Tibial artery (tissue), 4 donors: ENCODE measurements around the gene ARHGEF3.
"Not testable (repeated sequence)": the region's sequence is repeated elsewhere in the genome, so short reads cannot be mapped to it uniquely, and the experiment has no call there.

Source experiments
- DNase-seq, 2 donors: peaks; one replicate each; pipeline ENCODE4 v3.0.0-alpha.2; 2019
- H3K27ac ChIP-seq, 2 donors: fragments of 200-600 bp; sonication (generic) in 1 of 2; 1 replicate in 1 of 2; 2 replicates in 1 of 2; pipeline ENCODE4 v1.5.1; 2018 to 2019; ENCODE audit warnings: mild to moderate bottlenecking in 1 of 2
- H3K27me3 ChIP-seq, 2 donors: fragments of 200-600 bp; sonication (generic) in 1 of 2; one replicate each; pipeline versions ENCODE4 v1.5.1 to v1.6.0; 2016 to 2019
- H3K36me3 ChIP-seq, 3 donors: fragments of 200-600 bp; sonication (generic) in 2 of 3; one replicate each; pipeline ENCODE4 v1.5.1; 2016 to 2019; ENCODE audit warnings: mild to moderate bottlenecking in 2 of 3
- H3K4me1 ChIP-seq, 4 donors: fragments of 200-600 bp; sonication (generic) in 2 of 4; 1 replicate in 3 of 4; 2 replicates in 1 of 4; pipeline ENCODE4 v1.5.1; 2016 to 2019
- H3K4me3 ChIP-seq, 2 donors: fragments of 200-600 bp; sonication (generic) in 1 of 2; 1 replicate in 1 of 2; 2 replicates in 1 of 2; pipeline ENCODE4 v1.5.1; 2018 to 2019; ENCODE audit warnings: mild to moderate bottlenecking in 2 of 2
- H3K9me3 ChIP-seq, 3 donors: fragments of 200-600 bp; sonication (generic) in 1 of 3; one replicate each; pipeline ENCODE4 v1.5.1; 2016 to 2019
- intact Hi-C: fragments of 100-400 bp; cut with DNase I; formaldehyde crosslinking; loops from one replicate; pipeline ENCODE4 v1.15.0; 2023; ENCODE audit warnings: low total_unique reads
- TF ChIP-seq, protein P1 (sequence below), 2 experiments: fragments of 200-600 bp in 1 of 2; fragments of 450-650 bp in 1 of 2; IDR thresholded peaks; one replicate each; pipeline ENCODE4 v1.5.1; 2017 to 2019; ENCODE audit warnings: antibody characterized with exemption in 2 of 2, mild to moderate bottlenecking in 1 of 2, moderate library complexity in 1 of 2

ARHGEF3 gene

DNA sequence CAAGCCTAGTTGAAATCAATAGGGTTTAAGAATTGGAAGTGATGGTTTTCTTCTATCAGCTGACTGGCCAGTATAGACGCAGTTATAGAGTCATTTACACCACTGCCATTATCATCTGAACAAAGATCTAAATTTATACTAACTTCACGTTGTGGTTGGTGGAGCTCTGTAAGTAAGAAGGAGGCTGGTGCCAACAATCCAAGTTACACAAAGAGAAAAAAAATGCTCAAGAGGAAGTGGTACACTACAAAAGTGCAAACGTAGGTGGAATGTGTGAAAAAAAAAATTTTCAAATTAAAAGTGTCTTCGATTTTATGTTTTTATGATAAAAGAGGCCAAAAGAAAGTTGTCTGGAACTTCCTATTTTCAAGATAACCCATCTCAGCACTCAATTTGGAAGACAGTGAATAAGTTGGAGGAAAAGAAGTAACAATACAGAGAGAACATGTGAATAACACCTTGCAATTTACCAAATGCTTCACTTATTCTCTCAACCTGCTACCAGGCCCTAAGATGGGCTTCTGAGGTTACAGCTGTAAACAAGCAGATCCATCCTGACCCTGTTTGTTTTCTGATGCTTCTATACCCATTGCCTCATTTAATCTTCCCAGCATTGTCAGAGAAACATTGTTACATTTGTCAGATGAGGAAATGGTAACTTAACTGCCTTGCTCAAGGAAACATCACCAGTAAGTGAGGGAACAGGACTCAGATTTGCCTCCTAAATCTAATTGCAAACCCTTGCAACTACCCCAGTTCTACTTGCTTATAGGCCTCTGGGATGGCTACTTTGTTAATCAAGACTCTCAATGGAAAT lies 106.7 kb downstream of the ARHGEF3 start:
- TF ChIP-seq, protein P1, sequence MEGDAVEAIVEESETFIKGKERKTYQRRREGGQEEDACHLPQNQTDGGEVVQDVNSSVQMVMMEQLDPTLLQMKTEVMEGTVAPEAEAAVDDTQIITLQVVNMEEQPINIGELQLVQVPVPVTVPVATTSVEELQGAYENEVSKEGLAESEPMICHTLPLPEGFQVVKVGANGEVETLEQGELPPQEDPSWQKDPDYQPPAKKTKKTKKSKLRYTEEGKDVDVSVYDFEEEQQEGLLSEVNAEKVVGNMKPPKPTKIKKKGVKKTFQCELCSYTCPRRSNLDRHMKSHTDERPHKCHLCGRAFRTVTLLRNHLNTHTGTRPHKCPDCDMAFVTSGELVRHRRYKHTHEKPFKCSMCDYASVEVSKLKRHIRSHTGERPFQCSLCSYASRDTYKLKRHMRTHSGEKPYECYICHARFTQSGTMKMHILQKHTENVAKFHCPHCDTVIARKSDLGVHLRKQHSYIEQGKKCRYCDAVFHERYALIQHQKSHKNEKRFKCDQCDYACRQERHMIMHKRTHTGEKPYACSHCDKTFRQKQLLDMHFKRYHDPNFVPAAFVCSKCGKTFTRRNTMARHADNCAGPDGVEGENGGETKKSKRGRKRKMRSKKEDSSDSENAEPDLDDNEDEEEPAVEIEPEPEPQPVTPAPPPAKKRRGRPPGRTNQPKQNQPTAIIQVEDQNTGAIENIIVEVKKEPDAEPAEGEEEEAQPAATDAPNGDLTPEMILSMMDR (IDR thresholded peaks at IDR 0.05) = no peak
- Histone ChIP-seq H3K27ac (no peak overlapping the region), H3K27me3 (no peaks in the 10 kb centered on the region), H3K36me3 (no peaks in the 10 kb centered on the region), H3K9me3 (no peaks in the 10 kb centered on the region), H3K4me3 (no peak overlapping the region), H3K4me1 (no peaks in the 10 kb centered on the region)
- no peak for DNase-seq
- intact Hi-C loops = no loop called here

DNA sequence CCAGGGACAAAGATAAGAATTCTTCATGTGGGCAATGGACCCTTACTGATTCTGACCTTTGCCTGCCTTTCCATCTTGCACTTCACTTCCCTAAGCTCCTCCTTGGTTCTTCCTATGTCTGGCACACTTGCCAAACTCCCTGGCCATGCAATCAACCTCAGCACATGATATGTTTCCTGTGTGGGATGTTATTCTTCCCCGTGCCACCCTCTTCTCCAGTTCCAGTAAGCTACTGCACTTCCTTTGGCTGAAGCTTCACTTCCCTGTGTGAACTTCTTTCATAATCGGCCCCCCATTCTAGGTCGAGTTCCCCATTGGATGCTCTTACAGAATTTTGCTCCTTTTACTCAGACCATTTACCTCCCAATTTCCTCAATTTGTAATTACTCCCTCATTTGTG lies 108.0 kb downstream of the ARHGEF3 start:
- H3K27ac ChIP-seq = no peak overlapping the region
- intact Hi-C loops = no loop called here
- peak in 1 of 2 donors; percentile 56 for DNase-seq
- no peaks in the 10 kb centered on the region for H3K4me1 ChIP-seq
- no peak overlapping the region for H3K4me3 ChIP-seq
- TF ChIP-seq, protein P1 (IDR thresholded peaks at IDR 0.05) = no peak
- H3K27me3 ChIP-seq = no peaks in the 10 kb centered on the region
- no peaks in the 10 kb centered on the region for H3K9me3 ChIP-seq
- H3K36me3 ChIP-seq = no peaks in the 10 kb centered on the region

DNA sequence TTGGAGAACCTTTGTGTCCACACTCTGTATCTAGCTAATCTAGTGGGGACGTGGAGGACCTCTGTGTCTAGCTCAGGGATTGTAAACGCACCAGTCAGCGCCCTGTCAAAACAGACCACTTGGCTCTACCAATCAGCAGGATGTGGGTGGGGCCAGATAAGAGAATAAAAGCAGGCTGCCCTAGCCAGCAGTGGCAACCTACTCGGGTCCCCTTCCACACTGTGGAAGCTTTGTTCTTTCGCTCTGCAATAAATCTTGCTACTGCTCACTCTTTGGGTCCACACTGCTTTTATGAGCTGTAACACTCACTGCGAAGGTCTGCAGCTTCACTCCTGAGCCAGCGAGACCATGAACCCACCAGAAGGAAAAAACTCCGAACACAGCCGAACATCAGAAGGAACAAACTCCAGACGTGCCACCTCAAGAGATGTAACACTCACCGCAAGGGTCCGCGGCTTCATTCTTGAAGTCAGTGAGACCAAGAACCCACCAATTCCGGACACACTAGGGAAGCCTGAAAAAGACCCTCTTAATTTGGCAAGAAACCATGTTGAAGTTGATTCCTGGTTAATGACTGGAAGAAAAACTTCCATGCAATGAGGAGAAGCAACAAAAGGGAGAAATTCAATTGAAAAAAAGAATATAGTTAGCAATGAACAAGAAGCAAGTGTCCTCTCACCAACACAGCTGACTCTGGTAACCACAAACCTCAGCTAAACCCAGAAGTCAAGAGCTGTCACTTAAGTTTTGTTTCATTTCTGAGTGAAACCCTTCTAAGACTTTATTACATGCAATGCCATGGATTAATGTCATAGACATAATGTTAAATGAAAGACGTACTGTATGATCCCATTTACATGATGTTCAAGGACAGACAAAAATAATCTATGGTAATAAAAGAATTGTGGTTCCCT lies 109.0 kb downstream of the ARHGEF3 start:
- H3K4me1 ChIP-seq, H3K27ac ChIP-seq, intact Hi-C loops, DNase-seq, H3K4me3 ChIP-seq, H3K9me3 ChIP-seq, H3K27me3 ChIP-seq, H3K36me3 ChIP-seq: not testable (repeated sequence)

DNA sequence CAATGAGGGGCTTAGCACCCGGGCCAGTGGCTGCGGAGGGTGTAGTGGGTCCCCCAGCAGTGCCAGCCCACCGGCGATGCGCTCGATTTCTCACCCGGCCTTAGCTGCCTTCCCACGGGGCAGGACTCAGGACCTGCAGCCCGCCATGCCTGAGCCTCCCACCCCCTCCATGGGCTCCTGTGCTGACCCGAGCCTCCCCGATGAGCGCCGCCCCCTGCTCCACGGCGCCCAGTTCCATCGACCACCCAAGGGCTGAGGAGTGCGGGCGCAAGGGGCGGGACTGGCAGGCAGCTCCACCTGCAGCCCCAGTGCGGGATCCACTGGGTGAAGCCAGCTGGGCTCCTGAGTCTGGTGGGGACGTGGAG lies 109.8 kb downstream of the ARHGEF3 start:
- intact Hi-C loops, DNase-seq, H3K36me3 ChIP-seq, H3K27ac ChIP-seq, H3K4me3 ChIP-seq, H3K4me1 ChIP-seq, H3K9me3 ChIP-seq, H3K27me3 ChIP-seq: not testable (repeated sequence)

DNA sequence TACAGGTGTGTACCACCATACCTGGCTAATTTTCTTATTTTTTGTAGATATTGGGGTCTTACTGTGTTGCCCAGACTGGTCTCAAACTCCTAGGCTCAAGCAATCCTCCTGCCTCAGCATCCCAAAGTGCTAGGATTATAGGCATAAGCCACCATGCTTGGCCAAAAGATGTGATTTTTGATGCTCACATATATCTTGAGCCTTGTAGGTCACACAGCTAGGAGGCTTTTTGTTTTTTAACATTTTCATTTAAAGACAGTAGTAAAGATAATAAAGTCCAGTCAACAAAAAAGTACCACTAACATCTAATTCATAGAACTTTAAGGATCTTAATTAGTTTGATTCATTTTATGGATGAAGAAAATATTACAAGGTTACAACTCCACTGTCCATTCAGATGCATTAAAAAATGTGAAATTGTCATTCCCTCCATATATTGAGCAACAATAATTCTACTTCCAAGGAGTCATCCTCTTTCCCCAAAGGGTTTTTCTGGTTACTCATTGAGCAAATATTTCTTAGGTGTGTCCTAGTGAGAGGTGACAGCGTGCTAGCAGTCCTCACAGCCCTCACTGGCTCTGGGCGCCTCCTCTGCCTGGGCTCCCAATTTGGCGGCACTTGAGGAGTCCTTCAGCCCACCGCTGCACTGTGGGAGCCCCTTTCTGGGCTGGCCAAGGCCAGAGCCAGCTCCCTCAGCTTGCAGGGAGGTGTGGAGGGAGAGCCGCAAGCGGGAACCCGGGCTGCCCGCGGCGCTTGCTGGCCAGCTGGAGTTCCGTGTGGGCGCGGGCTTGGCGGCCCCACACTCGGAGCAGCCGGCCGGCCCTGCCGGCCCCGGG lies 110.4 kb downstream of the ARHGEF3 start:
- intact Hi-C loops = no loop called here
- TF ChIP-seq, protein P1 (IDR thresholded peaks at IDR 0.05) = no peak
- Histone ChIP-seq H3K27me3 (no peaks in the 10 kb centered on the region), H3K4me3 (no peak overlapping the region), H3K36me3 (no peaks in the 10 kb centered on the region), H3K9me3 (no peaks in the 10 kb centered on the region), H3K27ac (no peak overlapping the region), H3K4me1 (no peaks in the 10 kb centered on the region)
- no peak for DNase-seq

DNA sequence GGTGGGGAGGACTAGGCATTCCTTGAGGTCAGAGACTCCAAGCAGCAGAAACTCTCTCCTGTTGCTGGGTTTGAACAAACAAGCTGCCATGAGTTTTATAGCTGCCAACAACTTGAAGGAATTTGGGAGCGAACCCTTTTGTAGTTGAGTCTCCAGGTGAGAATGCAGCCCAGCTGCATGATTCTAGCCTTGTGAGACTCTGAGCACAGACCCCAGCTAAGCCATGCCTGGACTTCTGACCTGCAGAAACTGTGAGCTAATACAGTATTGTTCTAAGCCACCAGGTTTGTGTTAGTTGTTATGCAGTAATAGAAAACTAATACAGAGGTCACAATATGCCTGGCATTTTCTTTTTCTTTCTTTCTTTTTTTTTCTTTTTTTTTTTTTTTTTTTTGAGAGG lies 112.4 kb downstream of the ARHGEF3 start:
- Histone ChIP-seq H3K27me3 (no peaks in the 10 kb centered on the region), H3K36me3 (no peaks in the 10 kb centered on the region), H3K4me3 (no peak overlapping the region), H3K27ac (no peak overlapping the region), H3K4me1 (no peaks in the 10 kb centered on the region), H3K9me3 (no peaks in the 10 kb centered on the region)
- DNase-seq = no peak
- TF ChIP-seq, protein P1 (IDR thresholded peaks at IDR 0.05) = no peak
- intact Hi-C loops = no loop called here
